Endodermal cell (in vitro differentiated cells): ENCODE data around the gene SYT2. TPM values are rescaled to one million over a fixed set of nuclear protein-coding genes. Genes with fewer than 3 reads are reported as not detected.
A peak's percentile ranks its signal among the peaks of the same experiment; 100 is the strongest.
"Not testable (repeated sequence)": the region's sequence is repeated elsewhere in the genome, so short reads cannot be mapped to it uniquely, and the experiment has no call there.

Experiments
- DNase-seq: peaks from one replicate; pipeline ENCODE4 v3.0.0-alpha.2; 2017
- H3K27ac ChIP-seq: 2 replicates; pipeline ENCODE4 v1.5.1; 2013; ENCODE audit warnings: mild to moderate bottlenecking, low read depth, low read length, moderate library complexity
- H3K27me3 ChIP-seq: 2 replicates; pipeline ENCODE4 v1.6.1; 2013; ENCODE audit warnings: mild to moderate bottlenecking, low read length, moderate library complexity; ENCODE audit not compliant: insufficient read depth, control insufficient read depth, poor library complexity, severe bottlenecking
- H3K36me3 ChIP-seq: 2 replicates; pipeline ENCODE4 v1.7.0; 2013; ENCODE audit warnings: mild to moderate bottlenecking, low read length, moderate library complexity; ENCODE audit not compliant: control insufficient read depth, insufficient read depth
- H3K4me1 ChIP-seq: one replicate; pipeline ENCODE4 v1.7.0; 2013; ENCODE audit warnings: low read length; ENCODE audit not compliant: control insufficient read depth, insufficient read depth
- H3K4me3 ChIP-seq: 2 replicates; pipeline ENCODE4 v1.5.1; 2013; ENCODE audit warnings: mild to moderate bottlenecking, low read length, moderate library complexity
- H3K9ac ChIP-seq: 2 replicates; pipeline ENCODE4 v1.6.1; 2013; ENCODE audit warnings: mild to moderate bottlenecking, low read length, moderate library complexity; ENCODE audit not compliant: poor library complexity, severe bottlenecking; ENCODE audit errors: extremely low read depth
- H3K9me3 ChIP-seq: 2 replicates; pipeline ENCODE4 v1.6.1; 2013; ENCODE audit warnings: mild to moderate bottlenecking, low read length, moderate library complexity; ENCODE audit not compliant: control insufficient read depth
- H3K27ac Mint-ChIP-seq: 2 replicates; pipeline ENCODE4 v1.8.0; 2020; ENCODE audit warnings: mixed read lengths
- H3K27me3 Mint-ChIP-seq: 2 replicates; pipeline ENCODE4 v1.8.0; 2021; ENCODE audit warnings: mild to moderate bottlenecking, mixed read lengths; ENCODE audit not compliant: insufficient read depth
- H3K36me3 Mint-ChIP-seq: 2 replicates; pipeline ENCODE4 v1.8.0; 2020; ENCODE audit warnings: low read depth, mixed read lengths
- H3K4me1 Mint-ChIP-seq: 2 replicates; pipeline ENCODE4 v1.8.0; 2020; ENCODE audit warnings: mixed read lengths
- H3K4me3 Mint-ChIP-seq: 2 replicates; pipeline ENCODE4 v1.8.0; 2020; ENCODE audit warnings: mild to moderate bottlenecking, moderate library complexity, mixed read lengths
- H3K9me3 Mint-ChIP-seq: 2 replicates; pipeline ENCODE4 v1.8.0; 2020; ENCODE audit warnings: mild to moderate bottlenecking, mixed read lengths
- CTCF ChIP-seq: fragments of 200-600 bp; sonication (generic); conservative IDR thresholded peaks from 2 replicates; pipeline ENCODE4 v1.5.0; 2021; ENCODE audit warnings: antibody characterized with exemption, mild to moderate bottlenecking
- WGBS, 2 experiments: methylation state at CpG; one replicate each; pipeline versions ENCODE4 v1.1.5 to v1.1.7; 2013; ENCODE audit warnings: missing lambda C conversion rate in 2 of 2, mixed read lengths in 1 of 2; ENCODE audit not compliant: insufficient coverage in 1 of 2, insufficient read length in 1 of 2; 5-methylcytosine and 5-hydroxymethylcytosine counted together
- total RNA-seq, 2 donors: library from RNA; stranded (reverse); fragmentation: NEBNext Ultra II Directional in 1 of 2; extraction: Animal tissue kit (Norgen Biotek cat#: 25700) in 1 of 2; gene quantifications; 2 replicates in 1 of 2; 3 replicates in 1 of 2; pipeline ENCODE4 v1.2.1, GENCODE V29; 2021

SYT2 gene
- total RNA-seq, 2 donors from 2014 or later: 2.9 to 4.4 TPM

- H3K4me1 Mint-ChIP-seq: peaks cover 32% of the 10 kb centered on the region
- 96 to 100% methylated on average over 1 to 2 of the region's 2 CpGs for WGBS, 2 experiments
- Histone ChIP-seq H3K9me3 (no peaks in the 10 kb centered on the region), H3K9ac (no peak overlapping the region), H3K27ac (no peak overlapping the region), H3K27me3 (no peaks in the 10 kb centered on the region), H3K4me1 (peaks cover 4% of the 10 kb centered on the region), H3K36me3 (no peaks in the 10 kb centered on the region), H3K4me3 (no peak overlapping the region)
- no peak for TF ChIP-seq CTCF
- H3K9me3 Mint-ChIP-seq: peaks cover 2% of the 10 kb centered on the region
- DNase-seq: no peak
- H3K36me3 Mint-ChIP-seq: peaks cover 6% of the 10 kb centered on the region
- no peaks in the 10 kb centered on the region for H3K27me3 Mint-ChIP-seq
- H3K4me3 Mint-ChIP-seq: no peak overlapping the region
- H3K27ac Mint-ChIP-seq: peak overlapping the region; percentile 38
These were observed 90.7 kb downstream of the SYT2 start for GRCh38 chr1:202619505-202619904.

DNA sequence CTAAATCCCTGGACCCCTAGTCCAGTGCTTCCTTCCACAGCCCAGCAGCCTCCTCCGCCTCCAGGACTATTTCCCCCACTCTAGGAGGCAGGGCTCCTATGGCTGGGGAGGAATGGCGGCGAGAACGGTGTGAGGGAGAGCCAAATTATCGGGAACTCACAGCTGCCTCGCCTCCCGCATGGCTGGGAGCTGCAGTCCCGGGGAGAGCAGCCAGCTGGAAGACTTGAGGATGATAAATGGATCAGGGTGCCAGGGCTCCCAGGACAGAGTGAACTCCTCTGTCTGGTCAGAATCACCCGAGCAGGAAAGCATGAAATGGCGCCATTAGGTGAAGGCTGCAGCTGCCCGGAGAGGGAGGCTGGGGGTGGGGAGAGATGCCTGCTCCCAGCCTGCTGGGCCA is 91.2 kb downstream of the SYT2 start:
- not testable (repeated sequence) for H3K36me3 ChIP-seq, H3K27ac Mint-ChIP-seq, H3K9ac ChIP-seq, H3K27me3 ChIP-seq, H3K4me3 ChIP-seq, H3K27ac ChIP-seq, H3K9me3 ChIP-seq, H3K9me3 Mint-ChIP-seq, H3K27me3 Mint-ChIP-seq, H3K36me3 Mint-ChIP-seq, H3K4me1 ChIP-seq, H3K4me3 Mint-ChIP-seq
- peak; percentile 61 for DNase-seq
- 83 to 97% methylated on average over 6 to 11 of the region's 11 CpGs for WGBS, 2 experiments
- H3K4me1 Mint-ChIP-seq: peaks cover 32% of the 10 kb centered on the region

DNA sequence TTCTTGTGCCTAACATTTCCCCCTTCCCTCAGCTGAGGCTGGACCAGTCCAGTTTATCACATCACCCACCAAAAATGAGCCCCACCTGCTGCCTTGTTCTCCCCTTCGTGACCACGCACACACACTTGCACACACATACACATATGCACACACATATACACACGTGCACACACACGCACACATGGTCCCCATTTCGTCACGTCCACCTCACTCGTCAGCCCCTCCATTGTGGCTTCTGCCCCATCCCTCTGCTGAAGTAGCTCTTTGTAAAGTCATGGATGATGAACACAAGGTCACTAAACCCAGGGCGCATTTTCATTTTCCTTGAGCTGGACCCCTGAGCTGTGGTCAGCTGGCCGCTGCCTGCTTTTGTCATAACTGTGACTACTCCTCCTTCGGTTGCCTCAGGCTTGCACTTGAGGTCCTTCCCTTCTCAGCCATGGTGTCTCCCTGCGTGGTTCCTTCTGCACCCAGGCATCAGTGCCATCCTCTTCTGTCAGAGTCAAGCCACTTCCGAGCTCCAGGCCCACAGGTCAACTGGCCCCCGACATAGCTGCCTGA is 93.8 kb downstream of the SYT2 start:
- H3K4me1 Mint-ChIP-seq: peaks cover 22% of the 10 kb centered on the region
- H3K27me3 ChIP-seq: no peaks in the 10 kb centered on the region
- H3K36me3 Mint-ChIP-seq: peaks cover 6% of the 10 kb centered on the region
- no peak overlapping the region for H3K4me3 ChIP-seq
- WGBS, 2 experiments: 94 to 99% methylated on average over 13 of the region's 13 CpGs
- H3K36me3 ChIP-seq: no peaks in the 10 kb centered on the region
- H3K9ac ChIP-seq: no peak overlapping the region
- no peak overlapping the region for H3K27ac Mint-ChIP-seq
- no peak overlapping the region for H3K27ac ChIP-seq
- no peaks in the 10 kb centered on the region for H3K9me3 ChIP-seq
- H3K4me3 Mint-ChIP-seq: no peak overlapping the region
- peaks cover 4% of the 10 kb centered on the region for H3K4me1 ChIP-seq
- TF ChIP-seq CTCF: no peak
- no peaks in the 10 kb centered on the region for H3K27me3 Mint-ChIP-seq
- no peak for DNase-seq
- peaks cover 2% of the 10 kb centered on the region for H3K9me3 Mint-ChIP-seq
